AG08396 (cell line): Measurements from ENCODE around the gene DCTN3.

Experiments used
- DNase-seq: peaks from one replicate; pipeline ENCODE4 v3.0.0; 2012; ENCODE audit warnings: low spot score, mixed read lengths

The DCTN3 gene

GRCh38 chr9:34623374-34624235 lies 3.3 kb upstream of the DCTN3 start:
- no peak for DNase-seq

DNA sequence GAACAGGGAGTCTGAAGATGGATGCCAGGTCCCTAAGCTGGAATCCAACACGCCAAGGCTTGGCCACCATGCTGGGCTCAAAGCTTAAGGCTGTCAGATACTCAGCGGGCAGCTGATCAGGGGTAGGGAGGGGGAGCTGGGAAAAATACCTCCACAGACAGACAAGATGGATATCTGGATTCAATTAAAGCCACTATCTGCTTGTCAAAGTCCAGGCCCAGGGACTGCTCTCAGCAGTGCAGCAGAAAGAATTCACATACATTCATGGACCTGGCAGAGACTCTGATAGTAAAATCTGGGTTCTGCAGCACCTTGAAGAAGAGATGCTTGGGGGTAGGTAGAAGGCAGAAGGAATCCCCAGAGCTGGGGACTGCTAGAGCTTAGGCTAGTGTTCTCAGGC lies 5.2 kb downstream of the DCTN3 start:
- DNase-seq: no peak

DNA sequence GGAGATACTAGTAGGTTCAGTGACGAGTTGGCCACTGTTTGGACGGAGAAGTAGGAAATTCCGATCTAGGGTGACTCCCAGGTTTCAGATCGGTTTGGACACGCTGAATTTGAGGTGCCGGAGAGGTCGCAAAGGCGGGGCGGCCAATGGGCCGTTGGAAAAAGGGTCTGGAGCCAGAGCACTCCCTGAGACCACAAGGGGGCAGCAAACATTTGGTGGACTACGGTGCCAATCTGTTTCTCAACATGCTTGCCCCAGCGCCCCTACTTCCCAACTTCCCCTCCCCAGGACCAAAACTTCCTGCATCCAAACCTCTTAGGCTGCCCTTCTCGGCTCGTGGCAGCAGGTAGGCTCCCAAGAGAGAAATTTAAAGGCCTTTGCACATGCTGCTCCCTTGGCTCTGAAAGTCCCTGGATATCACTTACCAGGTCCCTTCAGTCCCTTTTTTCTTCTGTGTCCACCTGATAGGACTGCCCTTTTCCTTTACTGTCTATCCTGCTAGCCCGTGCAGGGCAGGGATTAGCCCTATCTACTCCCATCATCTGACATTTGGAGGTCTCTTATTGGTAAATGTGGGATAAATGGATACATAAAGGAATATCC lies 7.4 kb downstream of the DCTN3 start:
- DNase-seq: peak; percentile 87

DNA sequence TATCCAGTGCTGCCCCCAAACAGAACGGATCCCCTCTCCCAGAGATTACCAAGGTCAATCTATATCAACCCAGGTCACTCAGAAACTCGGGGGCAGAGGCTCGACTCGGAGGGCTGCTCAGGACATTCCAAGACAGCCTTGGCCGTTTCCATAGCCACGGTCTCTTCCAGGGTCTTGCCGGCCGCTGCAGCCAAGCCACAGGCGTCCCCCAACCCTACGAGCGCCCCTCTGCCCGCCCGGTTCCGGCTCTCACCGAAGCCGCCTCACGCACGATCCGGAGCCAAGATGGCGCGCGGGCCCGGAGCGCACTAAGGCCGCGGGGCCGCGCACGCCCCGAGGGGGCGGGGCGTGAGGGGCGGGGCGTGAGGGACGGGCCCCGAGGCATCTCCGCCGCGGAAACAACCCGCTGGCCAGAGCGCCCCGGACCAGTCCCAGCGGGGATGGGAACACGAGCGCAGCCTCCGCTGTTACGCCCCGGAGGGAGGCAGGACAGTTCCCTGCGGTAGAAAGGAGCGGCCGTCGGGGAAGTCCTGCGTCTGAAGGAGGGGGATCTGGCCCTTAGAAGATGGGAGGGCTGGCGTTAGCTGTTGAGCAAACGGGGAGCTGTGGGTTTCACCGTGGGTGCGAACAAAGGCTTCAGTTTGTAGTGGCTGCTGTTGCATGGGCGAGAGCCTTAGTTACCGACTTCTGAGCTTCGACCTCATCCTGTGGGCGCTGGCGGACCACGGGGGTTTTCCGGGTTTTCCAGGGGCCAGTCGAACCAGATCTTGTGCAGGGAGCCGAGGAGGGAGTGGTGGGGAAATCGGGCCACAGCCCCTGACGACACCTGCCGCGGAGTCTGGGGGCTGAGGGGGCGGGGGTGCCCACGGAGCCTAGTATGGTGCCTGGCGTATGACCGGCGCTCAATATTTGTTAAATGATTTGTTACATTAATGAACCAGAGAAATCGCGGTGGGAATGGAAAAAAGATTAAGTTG lies 8.2 kb downstream of the DCTN3 start, which contains the start of gene RPP25L:
RPP25L (minus strand) TSS at position 287 of the 977 bp plus-strand sequence. CDS start 801 bp downstream, outside the sequence.
- peak; percentile 98 for DNase-seq

- DNase-seq: peak; percentile 24
These were observed 9.0 kb downstream of the DCTN3 start for GRCh38 chr9:34611251-34611810.

GRCh38 chr9:34610434-34611206 lies 9.7 kb downstream of the DCTN3 start:
- no peak for DNase-seq

DNA sequence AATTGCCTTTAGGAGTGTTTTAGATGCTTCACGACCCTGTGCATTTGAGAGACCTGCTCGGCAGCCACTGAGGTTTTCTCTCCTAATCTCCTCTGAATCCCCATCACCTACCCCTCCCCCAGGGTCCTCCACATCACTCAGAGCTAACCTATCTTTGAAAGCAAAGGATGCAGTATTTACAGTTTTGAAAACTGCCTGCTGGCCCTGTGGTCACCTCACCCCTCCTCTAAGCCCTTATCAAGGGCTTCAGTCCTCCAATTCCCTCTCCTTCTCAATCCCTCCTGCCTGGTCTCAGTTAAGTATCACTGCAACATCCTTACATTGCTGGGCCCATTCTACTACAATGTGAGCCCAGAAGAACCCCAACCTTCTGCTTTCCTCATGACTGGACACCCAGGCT lies 13.0 kb downstream of the DCTN3 start:
- DNase-seq: no peak

DNA sequence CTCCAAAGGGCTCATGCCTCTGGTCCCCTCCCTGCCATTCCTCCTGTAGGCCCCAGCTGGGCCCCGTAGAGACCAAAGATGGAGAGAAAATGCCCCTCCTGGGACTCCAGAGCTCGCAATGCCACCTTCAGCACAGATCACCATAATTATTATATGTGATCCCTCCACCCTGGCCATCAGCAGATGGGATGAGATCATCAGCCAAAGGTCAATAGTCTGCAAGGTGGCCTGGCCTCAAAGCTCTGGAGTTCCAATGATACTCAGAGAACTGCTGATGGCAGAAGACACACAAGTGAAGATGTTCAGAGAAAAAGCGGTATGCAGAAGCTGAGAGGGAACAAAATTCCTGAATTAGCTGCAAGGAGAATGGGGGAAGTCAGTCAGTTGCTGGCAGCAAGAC lies 13.4 kb downstream of the DCTN3 start:
- DNase-seq: no peak

- no peak for DNase-seq
These were observed 14.1 kb downstream of the DCTN3 start for GRCh38 chr9:34606190-34606589.

GRCh38 chr9:34603610-34604231 lies 16.6 kb downstream of the DCTN3 start:
- peak; percentile 88 for DNase-seq

- DNase-seq: no peak
These were observed 18.2 kb downstream of the DCTN3 start for GRCh38 chr9:34601937-34602573.

DNA sequence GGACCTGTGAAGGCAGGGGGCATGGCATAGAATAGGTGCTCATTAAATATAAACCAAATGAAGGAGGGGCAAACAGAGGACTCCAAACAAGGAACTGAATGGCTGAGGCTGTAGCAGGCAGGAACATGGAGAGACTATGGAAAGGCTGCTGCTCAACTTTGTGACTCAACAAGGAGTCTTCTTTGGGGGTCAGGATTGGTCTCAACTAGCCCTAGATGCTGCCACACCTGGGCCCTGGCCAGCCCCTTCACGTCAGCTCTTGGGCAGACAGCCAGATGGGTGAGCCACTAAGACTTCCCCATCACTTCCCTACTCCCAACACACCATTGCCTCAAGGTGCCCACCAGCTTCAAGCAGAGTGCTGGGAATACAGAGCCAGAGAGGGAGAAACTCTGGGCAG lies 19.4 kb downstream of the DCTN3 start:
- no peak for DNase-seq

DNA sequence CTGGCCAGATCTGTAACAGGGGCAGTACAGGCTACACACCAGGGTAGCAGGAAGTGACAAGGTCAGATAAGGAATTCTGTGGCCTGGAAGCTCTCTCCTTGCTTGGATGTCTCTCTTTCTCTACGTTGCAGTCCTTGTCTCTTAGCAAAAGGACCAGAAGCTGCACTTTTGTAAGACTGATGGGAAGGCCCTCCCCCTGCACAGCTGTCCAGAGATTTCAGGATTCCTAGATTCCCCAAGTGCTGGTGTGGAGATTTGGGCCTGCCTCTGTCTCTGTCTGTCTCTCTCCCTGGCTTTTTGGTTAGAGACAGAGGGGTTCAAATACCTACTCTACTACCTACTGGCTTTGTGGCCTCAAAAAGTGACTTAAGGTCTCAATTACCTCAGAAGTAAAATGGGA lies 20.7 kb downstream of the DCTN3 start:
- no peak for DNase-seq

DNA sequence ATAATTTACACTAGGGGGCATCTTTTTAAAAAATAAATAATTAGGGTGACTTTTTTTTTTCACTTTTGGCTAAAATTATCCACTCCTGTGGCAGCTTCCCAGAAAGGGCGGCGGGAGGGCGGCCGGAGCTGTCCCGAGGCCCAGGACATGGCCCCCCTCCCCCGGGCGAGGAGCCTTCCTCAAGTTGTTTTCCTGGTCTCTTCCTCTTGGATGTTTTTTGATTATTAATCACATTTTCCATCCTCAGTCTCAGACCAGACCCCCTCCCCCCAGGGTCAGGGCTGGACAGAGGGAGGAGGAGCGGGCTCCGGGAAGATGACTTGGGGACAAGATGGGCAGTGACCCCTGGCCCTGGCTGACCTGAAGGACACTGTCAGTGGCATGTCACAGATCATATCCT lies 26.1 kb downstream of the DCTN3 start:
- no peak for DNase-seq

DNA sequence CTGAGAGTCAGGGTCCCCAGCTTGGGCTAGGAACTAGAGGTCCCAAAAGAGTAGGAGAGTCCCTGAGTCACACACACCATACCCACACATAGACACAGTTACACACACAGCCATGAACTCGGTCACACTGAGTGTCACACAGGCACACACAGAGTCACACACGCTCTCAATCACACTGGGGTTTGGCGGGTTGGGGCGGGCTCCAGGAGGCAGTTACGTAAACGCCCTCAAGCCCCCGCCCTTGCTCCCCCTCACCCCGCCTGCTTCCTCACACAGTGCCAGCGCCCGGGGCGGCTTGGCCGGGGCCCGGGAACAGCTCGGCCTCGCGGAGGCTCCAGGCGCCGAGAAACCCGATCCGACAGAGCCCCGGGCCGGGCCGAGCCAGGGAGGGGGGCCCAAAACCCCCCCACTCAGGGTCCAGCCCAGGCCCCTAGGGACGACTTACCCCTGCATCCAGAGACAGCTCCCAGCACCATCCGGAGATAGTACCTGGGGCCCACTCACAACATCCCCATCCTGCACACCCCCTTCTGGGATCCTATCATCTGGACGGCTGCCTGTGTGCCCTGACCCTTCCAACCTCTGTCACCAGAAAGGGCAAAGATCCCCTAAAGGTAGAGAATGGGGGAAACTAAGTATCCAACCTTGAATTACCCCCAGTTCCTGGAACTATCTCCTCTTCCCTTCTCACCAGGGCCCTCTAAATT lies 27.2 kb downstream of the DCTN3 start:
- no peak for DNase-seq

GRCh38 chr9:34591917-34592866 lies 28.1 kb downstream of the DCTN3 start:
- DNase-seq: no peak

- peak; percentile 96 for DNase-seq
These were observed 28.9 kb downstream of the DCTN3 start for GRCh38 chr9:34591248-34591916.
